B cell (primary cell): ENCODE data around the gene ZNF41. TPM values are rescaled to one million over a fixed set of nuclear protein-coding genes. Genes with fewer than 3 reads are reported as not detected.
A peak's percentile ranks its signal among the peaks of the same experiment; 100 is the strongest.

Source experiments
- ATAC-seq: fragments of 200-7000 bp; cut with Tn5 transposase; one replicate; pipeline ENCODE4 v1.10.0; 2021; ENCODE audit warnings: low read depth, mild to moderate bottlenecking, moderate number of reproducible peaks, moderate library complexity
- CTCF ChIA-PET: fragments of 350-600 bp; sonication (Branson Sonifier 250); formaldehyde crosslinking; loops from one replicate; lab custom pipeline; 2021; ENCODE audit warnings: antibody characterized with exemption, inconsistent platforms; lab: Charles Lee
- POLR2A ChIA-PET: fragments of 350-600 bp; sonication (Branson Sonifier 250); formaldehyde crosslinking; loops from one replicate; lab custom pipeline; 2021; ENCODE audit warnings: antibody characterized with exemption; lab: Charles Lee
- DNase-seq: peaks from one replicate; pipeline ENCODE4 v3.0.0; 2013
- H2AFZ ChIP-seq: 2 replicates; pipeline ENCODE4 v1.6.1; 2012; ENCODE audit warnings: mild to moderate bottlenecking, low read depth, low read length; ENCODE audit not compliant: insufficient read depth, poor library complexity, severe bottlenecking
- H3K27ac ChIP-seq, 2 donors: 1 replicate in 1 of 2; 2 replicates in 1 of 2; pipeline ENCODE4 v1.5.1; 2012 to 2013; ENCODE audit warnings: low read length in 2 of 2, mild to moderate bottlenecking in 2 of 2, moderate library complexity in 1 of 2
- H3K27me3 ChIP-seq, 4 experiments: fragments of 200-600 bp in 1 of 4; sonication (generic) in 1 of 4; replicated peaks in 1 of 4; 1 replicate in 2 of 4; 2 replicates in 2 of 4; pipeline versions ENCODE4 v1.6.1 to v1.7.0; 2013 to 2016; ENCODE audit warnings: low read length in 3 of 4, mild to moderate bottlenecking in 2 of 4, mixed read lengths in 1 of 4, moderate library complexity in 1 of 4; ENCODE audit not compliant: insufficient read depth in 4 of 4, control insufficient read depth in 3 of 4; ENCODE audit errors: control extremely low read depth in 1 of 4
- H3K36me3 ChIP-seq, 2 experiments: replicated peaks in 1 of 2; 1 replicate in 1 of 2; 2 replicates in 1 of 2; pipeline versions ENCODE4 v1.6.1 to v1.7.1; 2013; ENCODE audit warnings: low read length in 1 of 2; ENCODE audit not compliant: insufficient read depth in 2 of 2, control insufficient read depth in 1 of 2; ENCODE audit errors: control extremely low read depth in 1 of 2, extremely low read depth in 1 of 2
- H3K4me1 ChIP-seq, 2 donors: fragments of 200-600 bp in 1 of 2; sonication (generic) in 1 of 2; 1 replicate in 1 of 2; 2 replicates in 1 of 2; pipeline versions ENCODE4 v1.5.1 to v1.6.1; 2013 to 2017; ENCODE audit warnings: low read length in 2 of 2; ENCODE audit not compliant: control insufficient read depth in 2 of 2, insufficient read depth in 2 of 2
- H3K4me2 ChIP-seq: replicated peaks from 2 replicates; pipeline ENCODE3; 2012; ENCODE audit warnings: mild to moderate bottlenecking, low read depth, low read length; ENCODE audit not compliant: poor library complexity, severe bottlenecking
- H3K4me3 ChIP-seq, 5 experiments: fragments of 200-600 bp in 1 of 5; sonication (generic) in 1 of 5; 1 replicate in 3 of 5; 2 replicates in 2 of 5; pipeline versions ENCODE4 v1.5.1 to v1.7.0; 2011 to 2016; ENCODE audit warnings: low read length in 4 of 5, mild to moderate bottlenecking in 4 of 5, low read depth in 2 of 5, control low read depth in 1 of 5, moderate library complexity in 1 of 5; ENCODE audit not compliant: insufficient read depth in 1 of 5; ENCODE audit errors: control extremely low read depth in 1 of 5, extremely low read depth in 1 of 5
- H3K79me2 ChIP-seq: fragments of 200-600 bp; sonication (generic); one replicate; pipeline ENCODE4 v1.6.0; 2016; ENCODE audit warnings: low read length; ENCODE audit not compliant: control insufficient read depth, insufficient read depth
- H3K9ac ChIP-seq: fragments of 200-600 bp; sonication (generic); 2 replicates; pipeline ENCODE4 v1.6.1; 2017; ENCODE audit warnings: mild to moderate bottlenecking, low read length, moderate library complexity
- H3K9me3 ChIP-seq, 3 donors: one replicate each; pipeline versions ENCODE4 v1.6.1 to v1.7.1; 2013; ENCODE audit warnings: low read length in 2 of 3; ENCODE audit not compliant: control insufficient read depth in 2 of 3, insufficient read depth in 1 of 3; ENCODE audit errors: control extremely low read depth in 1 of 3
- H4K20me1 ChIP-seq: 2 replicates; pipeline ENCODE4 v1.6.0; 2012; ENCODE audit warnings: mild to moderate bottlenecking, low read length; ENCODE audit not compliant: insufficient read depth, control insufficient read depth, poor library complexity, severe bottlenecking
- H3K27ac Mint-ChIP-seq: one replicate; pipeline ENCODE4 v1.8.0; 2021; ENCODE audit warnings: mixed read lengths
- H3K27me3 Mint-ChIP-seq: one replicate; pipeline ENCODE4 v1.8.0; 2021; ENCODE audit warnings: mixed read lengths
- H3K4me1 Mint-ChIP-seq: one replicate; pipeline ENCODE4 v1.8.0; 2021; ENCODE audit warnings: mixed read lengths
- H3K4me3 Mint-ChIP-seq: one replicate; pipeline ENCODE4 v1.8.0; 2021; ENCODE audit warnings: mixed read lengths
- H3K9me3 Mint-ChIP-seq: one replicate; pipeline ENCODE4 v1.8.0; 2022; ENCODE audit warnings: mixed read lengths; ENCODE audit not compliant: insufficient read depth
- EZH2 ChIP-seq: IDR thresholded peaks from 2 replicates; pipeline ENCODE4 v1.6.1; 2012; ENCODE audit warnings: borderline replicate concordance, low read depth, mild to moderate bottlenecking, moderate library complexity, low read length; ENCODE audit not compliant: insufficient read depth, poor library complexity, severe bottlenecking
- WGBS: methylation state at CpG from one replicate; pipeline ENCODE4 v1.1.5; 2013; ENCODE audit warnings: missing lambda C conversion rate; ENCODE audit not compliant: insufficient coverage; 5-methylcytosine and 5-hydroxymethylcytosine counted together
- intact Hi-C: fragments of 100-400 bp; cut with micrococcal nuclease; formaldehyde crosslinking; loops from one replicate; pipeline ENCODE4 v1.10.0; 2022
- polyA plus RNA-seq: library from polyadenylated mRNA; depleted of rRNA; stranded (reverse); fragments of >200 nt; gene quantifications from 2 replicates; pipeline ENCODE4 v1.2.3, GENCODE V29; 2012
- total RNA-seq, 2 donors: library from RNA; stranded (reverse); fragments of 120-200 nt in 1 of 2; gene quantifications; 1 replicate in 1 of 2; 2 replicates in 1 of 2; pipeline versions ENCODE4 v1.2.3 to v1.2.4, GENCODE V29; 2013 to 2022
- TF ChIP-seq, protein P1 (sequence below): fragments of 200-600 bp; IDR thresholded peaks from one replicate; pipeline ENCODE4 v1.8.0; 2022; ENCODE audit warnings: antibody characterized with exemption, mild to moderate bottlenecking

The ZNF41 gene
- total and polyA plus RNA-seq, 2 donors (not counting 1 experiment from before 2014, with no cell fraction given), result 5.5 to 17.4 TPM

DNA sequence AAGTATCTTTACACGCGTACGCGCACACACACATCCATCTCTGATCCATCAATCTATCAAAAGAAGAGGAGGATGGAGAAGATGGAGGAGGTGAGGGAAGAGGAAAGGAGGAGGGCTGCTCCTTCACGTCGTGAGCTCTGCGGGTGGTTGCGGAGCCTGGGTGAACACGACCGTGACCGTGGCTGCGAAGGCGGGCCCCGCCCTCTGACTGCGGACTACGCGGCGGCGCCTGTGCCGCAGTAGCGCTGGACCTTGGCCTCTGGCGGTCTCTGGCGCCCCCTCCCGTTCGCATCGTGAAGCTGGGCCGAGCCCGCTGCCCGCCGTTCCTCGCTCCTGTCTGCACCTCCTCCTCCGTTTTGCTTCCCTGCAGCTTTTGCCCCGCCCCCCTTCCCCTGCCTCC is 40.3 kb upstream of the ZNF41 start:
- no peaks in the 10 kb centered on the region for H3K36me3 ChIP-seq
- CTCF ChIA-PET, result interaction anchor here (0.5 to 4.2 kb wide), 19 partner anchors 9 to 500 kb away, joined by 3 to 38 read pairs (median 5); partner anchors contain the start of gene USP11
- WGBS, result 1% methylated on average over 23 of the region's 33 CpGs
- H3K4me3 Mint-ChIP-seq, result peak overlapping the region; percentile 71
- peaks cover 5% of the 10 kb centered on the region for H3K4me1 Mint-ChIP-seq
- POLR2A ChIA-PET, result interaction anchor here (0.6 to 1.2 kb wide), 6 partner anchors 33 to 329 kb away, joined by 3 to 5 read pairs (median 3); partner anchors contain the start of gene TIMP1
- peak; percentile 99 for ATAC-seq
- peak overlapping the region in 4 of 5 experiments; percentile 51 to 60 (median 57) for H3K4me3 ChIP-seq
- peak overlapping the region; percentile 88 for H3K4me2 ChIP-seq
- DNase-seq, result peak; percentile 87
- no peaks in the 10 kb centered on the region for H3K79me2 ChIP-seq
- H3K27me3 ChIP-seq, result no peaks in the 10 kb centered on the region
- H3K4me1 ChIP-seq, result peaks cover 0 to 8% of the 10 kb centered on the region in 2 donors
- H2AFZ ChIP-seq, result peak overlapping the region; percentile 84
- no peaks in the 10 kb centered on the region for H3K9me3 Mint-ChIP-seq
- intact Hi-C loops, result loop anchor here (1.0 to 2.0 kb wide), 4 partner anchors 26 to 330 kb away; partner anchors contain the start of genes UBA1 and ZNF41
- TF ChIP-seq, protein P1, sequence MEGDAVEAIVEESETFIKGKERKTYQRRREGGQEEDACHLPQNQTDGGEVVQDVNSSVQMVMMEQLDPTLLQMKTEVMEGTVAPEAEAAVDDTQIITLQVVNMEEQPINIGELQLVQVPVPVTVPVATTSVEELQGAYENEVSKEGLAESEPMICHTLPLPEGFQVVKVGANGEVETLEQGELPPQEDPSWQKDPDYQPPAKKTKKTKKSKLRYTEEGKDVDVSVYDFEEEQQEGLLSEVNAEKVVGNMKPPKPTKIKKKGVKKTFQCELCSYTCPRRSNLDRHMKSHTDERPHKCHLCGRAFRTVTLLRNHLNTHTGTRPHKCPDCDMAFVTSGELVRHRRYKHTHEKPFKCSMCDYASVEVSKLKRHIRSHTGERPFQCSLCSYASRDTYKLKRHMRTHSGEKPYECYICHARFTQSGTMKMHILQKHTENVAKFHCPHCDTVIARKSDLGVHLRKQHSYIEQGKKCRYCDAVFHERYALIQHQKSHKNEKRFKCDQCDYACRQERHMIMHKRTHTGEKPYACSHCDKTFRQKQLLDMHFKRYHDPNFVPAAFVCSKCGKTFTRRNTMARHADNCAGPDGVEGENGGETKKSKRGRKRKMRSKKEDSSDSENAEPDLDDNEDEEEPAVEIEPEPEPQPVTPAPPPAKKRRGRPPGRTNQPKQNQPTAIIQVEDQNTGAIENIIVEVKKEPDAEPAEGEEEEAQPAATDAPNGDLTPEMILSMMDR, result peak; percentile 78
- TF ChIP-seq EZH2, result no peak
- H4K20me1 ChIP-seq, result no peaks in the 10 kb centered on the region
- no peak overlapping the region for H3K27ac ChIP-seq
- H3K27ac Mint-ChIP-seq, result peak overlapping the region; percentile 70
- H3K27me3 Mint-ChIP-seq, result no peaks in the 10 kb centered on the region
- H3K9me3 ChIP-seq, result no peaks in the 10 kb centered on the region
- H3K9ac ChIP-seq, result peak overlapping the region; percentile 61

DNA sequence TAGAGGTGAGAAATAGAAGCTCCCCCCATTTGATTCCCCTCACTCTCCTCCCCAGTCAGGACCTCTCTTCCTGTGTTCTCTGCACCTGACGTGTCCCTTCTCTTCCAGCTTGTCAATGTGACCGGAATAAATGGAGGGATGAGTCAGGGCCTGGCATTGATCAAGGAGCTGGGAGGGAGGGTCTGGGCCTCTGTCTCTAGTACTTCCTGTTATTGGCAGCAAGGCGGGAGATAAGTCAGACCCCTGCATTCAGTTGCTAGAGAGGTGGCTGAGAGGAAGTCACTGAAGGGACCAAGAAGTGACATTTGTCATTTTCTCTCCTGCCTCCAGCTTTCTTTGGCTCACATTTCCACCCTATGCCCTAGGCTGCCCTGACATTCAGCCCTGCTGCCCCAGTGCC is 35.1 kb upstream of the ZNF41 start:
- H3K9me3 Mint-ChIP-seq, result no peaks in the 10 kb centered on the region
- ChIA-PET POLR2A (interaction anchor here (0.6 kb wide), 1 partner anchor 1432 kb away, joined by 4 read pairs; no protein-coding TSS in a partner anchor), CTCF (no interaction called here)
- Histone ChIP-seq H3K4me2 (no peak overlapping the region), H4K20me1 (no peaks in the 10 kb centered on the region), H3K4me1 (peaks cover 4 to 10% of the 10 kb centered on the region in 2 donors), H3K27me3 (no peaks in the 10 kb centered on the region), H3K9me3 (no peaks in the 10 kb centered on the region), H3K36me3 (no peaks in the 10 kb centered on the region), H3K9ac (no peak overlapping the region), H2AFZ (no peak overlapping the region), H3K27ac (no peak overlapping the region), H3K4me3 (no peak overlapping the region), H3K79me2 (no peaks in the 10 kb centered on the region)
- H3K27me3 Mint-ChIP-seq, result no peaks in the 10 kb centered on the region
- WGBS, result 29% methylated on average over 1 of the region's 3 CpGs
- H3K4me1 Mint-ChIP-seq, result peaks cover 13% of the 10 kb centered on the region
- intact Hi-C loops, result no loop called here
- ATAC-seq (no peak), DNase-seq (no peak)
- no peak for TF ChIP-seq EZH2
- TF ChIP-seq, protein P1, result no peak
- no peak overlapping the region for H3K4me3 Mint-ChIP-seq
- H3K27ac Mint-ChIP-seq, result peak overlapping the region; percentile 26
